Prostate gland (tissue), 2 donors: ENCODE measurements around the gene NDUFV2. TPM values are rescaled to one million over a fixed set of nuclear protein-coding genes. Genes with fewer than 3 reads are reported as not detected.

Source experiments
- DNase-seq: peaks from one replicate; pipeline ENCODE4 v3.0.0-alpha.2; 2019; ENCODE audit warnings: low spot score
- H3K27ac ChIP-seq, 2 donors: fragments of 200-600 bp; sonication (generic); 2 replicates each; pipeline ENCODE4 v1.5.1; 2017 to 2019
- H3K27me3 ChIP-seq: fragments of 200-600 bp; sonication (generic); replicated peaks from 2 replicates; pipeline ENCODE4 v1.5.1; 2019; ENCODE audit not compliant: insufficient read depth
- H3K36me3 ChIP-seq, 2 donors: fragments of 200-600 bp; sonication (generic); 1 replicate in 1 of 2; 2 replicates in 1 of 2; pipeline versions ENCODE4 v1.5.1 to v1.8.1; 2017 to 2019
- H3K4me1 ChIP-seq: fragments of 200-600 bp; sonication (generic); replicated peaks from 2 replicates; pipeline ENCODE4 v1.5.1; 2019
- H3K4me3 ChIP-seq, 2 donors: fragments of 200-600 bp; sonication (generic); 2 replicates each; pipeline ENCODE4 v1.5.1; 2017 to 2019
- H3K9me3 ChIP-seq: fragments of 200-600 bp; sonication (generic); 2 replicates; pipeline ENCODE4 v1.5.1; 2017
- POLR2A ChIP-seq: fragments of 450-650 bp; IDR thresholded peaks from one replicate; pipeline ENCODE4 v1.6.1; 2016; ENCODE audit warnings: antibody characterized with exemption, mild to moderate bottlenecking
- POLR2AphosphoS5 ChIP-seq: sonication (generic); formaldehyde crosslinking; IDR thresholded peaks from one replicate; pipeline ENCODE4 v1.6.1; 2017; ENCODE audit warnings: antibody characterized with exemption
- WGBS: methylation state at CpG from one replicate; pipeline ENCODE4 v1.1.5; 2018; 5-methylcytosine and 5-hydroxymethylcytosine counted together
- intact Hi-C: fragments of 100-400 bp; cut with DNase I; formaldehyde crosslinking; loops from one replicate; pipeline ENCODE4 v1.14.2; 2022
- total RNA-seq, 2 donors: library from RNA; depleted of rRNA; stranded (reverse); fragments of >200 nt; gene quantifications; one replicate each; pipeline ENCODE4 v1.1.0, GENCODE V29; 2016
- TF ChIP-seq, protein P1 (sequence below), 4 experiments: fragments of 200-600 bp in 2 of 4; fragments of 450-650 bp in 2 of 4; sonication (generic) in 2 of 4; IDR thresholded peaks; 1 replicate in 3 of 4; 2 replicates in 1 of 4; pipeline ENCODE4 v1.5.1; 2016 to 2019; ENCODE audit warnings: antibody characterized with exemption in 4 of 4, mild to moderate bottlenecking in 2 of 4, moderate library complexity in 2 of 4

NDUFV2 gene
- total RNA-seq, 2 donors from 2014 or later: 114 to 161 TPM

- H3K27me3 ChIP-seq: no peaks in the 10 kb centered on the region
- no peak for DNase-seq
- no peaks in the 10 kb centered on the region for H3K4me1 ChIP-seq
- H3K36me3 ChIP-seq: no peaks in the 10 kb centered on the region
- no peaks in the 10 kb centered on the region for H3K9me3 ChIP-seq
- intact Hi-C loops: no loop called here
- 67% methylated on average over 4 of the region's 4 CpGs for WGBS
- peak overlapping the region in 1 of 2 donors; percentile 14 for H3K27ac ChIP-seq
- no peak overlapping the region for H3K4me3 ChIP-seq
- no peak for TF ChIP-seq POLR2AphosphoS5
- no peak for TF ChIP-seq POLR2A
- TF ChIP-seq, protein P1, sequence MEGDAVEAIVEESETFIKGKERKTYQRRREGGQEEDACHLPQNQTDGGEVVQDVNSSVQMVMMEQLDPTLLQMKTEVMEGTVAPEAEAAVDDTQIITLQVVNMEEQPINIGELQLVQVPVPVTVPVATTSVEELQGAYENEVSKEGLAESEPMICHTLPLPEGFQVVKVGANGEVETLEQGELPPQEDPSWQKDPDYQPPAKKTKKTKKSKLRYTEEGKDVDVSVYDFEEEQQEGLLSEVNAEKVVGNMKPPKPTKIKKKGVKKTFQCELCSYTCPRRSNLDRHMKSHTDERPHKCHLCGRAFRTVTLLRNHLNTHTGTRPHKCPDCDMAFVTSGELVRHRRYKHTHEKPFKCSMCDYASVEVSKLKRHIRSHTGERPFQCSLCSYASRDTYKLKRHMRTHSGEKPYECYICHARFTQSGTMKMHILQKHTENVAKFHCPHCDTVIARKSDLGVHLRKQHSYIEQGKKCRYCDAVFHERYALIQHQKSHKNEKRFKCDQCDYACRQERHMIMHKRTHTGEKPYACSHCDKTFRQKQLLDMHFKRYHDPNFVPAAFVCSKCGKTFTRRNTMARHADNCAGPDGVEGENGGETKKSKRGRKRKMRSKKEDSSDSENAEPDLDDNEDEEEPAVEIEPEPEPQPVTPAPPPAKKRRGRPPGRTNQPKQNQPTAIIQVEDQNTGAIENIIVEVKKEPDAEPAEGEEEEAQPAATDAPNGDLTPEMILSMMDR (IDR thresholded peaks at IDR 0.05): no peak
These were observed 7.0 kb downstream of the NDUFV2 start for GRCh38 chr18:9109523-9109922.

- TF ChIP-seq POLR2A (no peak), POLR2AphosphoS5 (no peak)
- TF ChIP-seq, protein P1 (IDR thresholded peaks at IDR 0.05): no peak
- intact Hi-C loops: no loop called here
- no peaks in the 10 kb centered on the region for H3K9me3 ChIP-seq
- no peaks in the 10 kb centered on the region for H3K4me1 ChIP-seq
- WGBS: 76% methylated on average over 7 of the region's 7 CpGs
- no peaks in the 10 kb centered on the region for H3K27me3 ChIP-seq
- DNase-seq: no peak
- no peak overlapping the region for H3K4me3 ChIP-seq
- H3K27ac ChIP-seq: no peak overlapping the region
- H3K36me3 ChIP-seq: no peaks in the 10 kb centered on the region
These were observed 11.1 kb downstream of the NDUFV2 start for GRCh38 chr18:9113468-9114149.

DNA sequence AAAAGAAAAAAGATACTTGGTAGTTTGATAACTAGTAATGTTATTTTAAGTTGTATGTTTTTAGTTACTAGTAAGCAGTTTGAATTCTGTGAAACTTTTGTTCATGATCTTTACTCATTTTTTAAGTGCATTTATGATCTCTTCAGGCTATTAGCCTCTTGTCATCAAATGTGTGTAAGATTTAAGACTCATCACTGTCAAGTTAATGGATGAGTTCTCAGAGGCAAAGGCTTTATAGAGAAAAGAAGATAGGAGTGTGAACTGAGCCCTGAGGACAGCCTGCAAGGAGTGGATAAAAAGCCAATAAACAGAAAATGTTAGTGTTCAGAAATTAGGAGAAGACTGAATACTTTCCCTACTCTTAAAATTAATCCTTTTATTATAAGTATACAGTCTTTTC is 13.5 kb downstream of the NDUFV2 start:
- Histone ChIP-seq H3K27ac (peak overlapping the region in 1 of 2 donors; percentile 75), H3K9me3 (no peaks in the 10 kb centered on the region), H3K4me1 (no peaks in the 10 kb centered on the region), H3K27me3 (no peaks in the 10 kb centered on the region), H3K4me3 (no peak overlapping the region), H3K36me3 (no peaks in the 10 kb centered on the region)
- no peak for TF ChIP-seq POLR2AphosphoS5
- no peak for TF ChIP-seq POLR2A
- TF ChIP-seq, protein P1 (IDR thresholded peaks at IDR 0.05): no peak
- no peak for DNase-seq
- intact Hi-C loops: no loop called here

DNA sequence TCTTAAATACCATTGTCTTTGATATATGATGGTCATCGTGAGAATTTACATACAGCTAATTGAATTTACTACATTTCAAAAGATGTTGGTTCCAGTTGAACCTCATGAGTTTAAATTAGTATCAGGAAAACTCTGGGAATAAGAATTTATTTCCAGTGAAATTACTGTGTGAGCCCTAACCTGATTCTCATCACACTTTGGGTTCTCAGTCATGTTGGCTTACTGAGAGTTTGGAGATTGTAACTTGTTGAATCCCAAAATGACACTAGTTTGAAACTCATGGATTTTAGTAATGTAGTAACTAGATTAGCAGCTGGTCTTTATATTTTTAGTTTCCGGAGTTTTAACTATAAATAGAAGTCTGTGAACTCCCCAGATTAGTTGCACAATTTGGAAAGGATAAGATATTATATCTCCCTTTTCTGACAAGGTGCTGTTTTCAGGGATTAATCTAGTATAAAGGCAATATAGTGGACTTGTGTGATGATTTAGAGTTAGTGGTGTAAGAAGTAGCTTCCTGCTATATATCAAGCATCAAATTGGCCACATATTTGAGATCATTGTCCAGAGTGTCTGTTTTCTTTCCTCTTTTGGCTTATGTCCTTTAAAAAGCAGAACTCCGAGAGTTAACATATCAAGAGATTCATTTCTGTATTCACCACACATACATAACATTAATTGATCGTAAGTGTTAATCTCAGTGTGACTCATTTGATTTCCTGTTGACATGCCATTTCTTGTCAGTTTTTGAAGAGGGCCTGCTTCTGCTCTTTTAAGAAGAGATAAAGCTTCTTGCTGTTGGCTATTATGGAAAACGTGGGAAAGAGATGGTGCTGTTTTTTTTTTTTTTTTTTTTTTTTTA is 15.7 kb downstream of the NDUFV2 start:
- TF ChIP-seq, protein P1 (IDR thresholded peaks at IDR 0.05): no peak
- Histone ChIP-seq H3K27me3 (no peaks in the 10 kb centered on the region), H3K9me3 (no peaks in the 10 kb centered on the region), H3K4me3 (no peak overlapping the region), H3K27ac (peak overlapping the region; percentile 75 to 83), H3K4me1 (no peaks in the 10 kb centered on the region), H3K36me3 (no peaks in the 10 kb centered on the region)
- intact Hi-C loops: no loop called here
- 44% methylated on average over 5 of the region's 5 CpGs for WGBS
- no peak for DNase-seq
